Airway epithelial cell (primary cell): ENCODE measurements around the gene ANKRD33. TPM values are rescaled to one million over a fixed set of nuclear protein-coding genes. Genes with fewer than 3 reads are reported as not detected.

ENCODE experiments used
- total RNA-seq: library from RNA; depleted of rRNA; stranded (reverse); fragments of >200 nt; gene quantifications from 2 replicates; pipeline ENCODE4 v1.2.3, GENCODE V29; 2015

The ANKRD33 gene, protein sequence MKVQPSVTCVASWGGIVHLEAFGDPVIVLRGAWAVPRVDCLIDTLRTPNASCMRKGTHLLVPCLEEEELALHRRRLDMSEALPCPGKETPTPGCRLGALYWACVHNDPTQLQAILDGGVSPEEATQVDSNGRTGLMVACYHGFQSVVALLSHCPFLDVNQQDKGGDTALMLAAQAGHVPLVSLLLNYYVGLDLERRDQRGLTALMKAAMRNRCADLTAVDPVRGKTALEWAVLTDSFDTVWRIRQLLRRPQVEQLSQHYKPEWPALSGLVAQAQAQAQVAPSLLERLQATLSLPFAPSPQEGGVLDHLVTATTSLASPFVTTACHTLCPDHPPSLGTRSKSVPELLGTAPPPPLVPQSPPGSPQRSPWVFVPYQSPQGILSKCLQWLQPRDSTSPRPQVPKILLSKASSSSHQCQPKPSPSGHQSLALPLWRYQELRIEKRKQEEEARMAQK
- total RNA-seq = not detected in 2 replicates

DNA sequence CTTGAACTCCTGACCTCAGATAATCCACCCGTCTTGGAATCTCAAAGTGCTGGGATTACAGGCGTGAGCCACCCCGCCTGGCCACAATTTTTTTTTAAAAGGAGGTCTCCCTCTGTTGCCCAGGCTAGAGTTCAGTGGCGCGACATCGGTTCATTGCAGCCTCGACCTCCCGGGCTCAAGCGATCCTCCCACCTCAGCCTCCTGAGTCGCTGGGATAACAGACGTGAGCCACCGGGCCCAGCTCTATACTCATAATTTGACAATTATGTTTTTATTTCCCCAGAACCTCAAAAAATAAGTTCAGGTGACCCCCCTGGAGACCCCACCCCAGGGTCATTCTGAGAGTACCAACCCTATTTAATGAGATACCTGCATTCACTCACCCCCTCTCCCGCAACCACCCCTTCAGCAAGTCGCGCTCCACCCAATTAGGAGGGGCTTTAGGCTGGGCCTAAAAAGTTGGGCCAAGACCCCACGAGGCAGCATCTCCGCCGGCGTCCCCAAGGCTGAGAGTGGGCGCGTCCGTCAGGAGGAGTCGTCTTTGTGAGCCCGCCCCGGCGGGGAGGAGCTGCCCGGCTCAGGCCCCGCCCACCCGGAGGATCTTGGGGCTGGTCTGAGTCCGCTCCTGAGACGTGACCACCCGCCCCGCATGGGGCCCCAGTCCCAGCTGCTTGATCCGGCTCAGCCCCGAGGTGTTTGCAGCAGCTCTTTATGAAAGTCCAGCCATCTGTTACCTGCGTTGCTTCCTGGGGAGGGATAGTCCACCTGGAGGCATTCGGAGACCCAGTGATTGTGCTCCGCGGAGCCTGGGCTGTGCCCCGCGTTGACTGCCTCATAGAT lies at the start of gene ANKRD33:
Gene ANKRD33, plus strand, starts transcription at position 628 of the 840 bp plus-strand sequence. Its CDS starts 84 bp downstream, at position 712.

DNA sequence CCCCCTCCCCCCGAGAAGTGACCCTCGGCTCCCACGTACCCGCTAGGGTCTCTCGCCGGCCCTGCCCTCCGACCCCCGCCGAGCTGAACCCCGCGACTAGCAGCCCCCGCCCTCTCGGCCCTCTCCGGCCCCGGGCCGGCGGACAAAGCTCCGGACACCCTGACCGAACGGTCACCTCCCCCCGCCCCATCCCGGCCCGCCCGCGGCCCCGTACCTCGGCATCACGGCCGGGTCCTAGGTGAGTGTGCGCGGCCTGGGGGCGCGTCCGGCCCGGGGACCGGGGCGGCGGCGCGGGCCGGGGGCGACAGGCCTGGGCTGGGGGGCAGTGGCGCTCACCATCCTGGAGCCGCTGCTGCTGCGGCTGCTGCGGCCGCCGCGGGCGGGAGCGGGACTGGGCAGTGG lies 39.6 kb upstream of the ANKRD33 start, which contains the start of gene FIGNL2:
Gene FIGNL2, minus strand, starts transcription at position 393 of the 402 bp plus-strand sequence. CDS start 26,305 bp downstream, outside the sequence.

DNA sequence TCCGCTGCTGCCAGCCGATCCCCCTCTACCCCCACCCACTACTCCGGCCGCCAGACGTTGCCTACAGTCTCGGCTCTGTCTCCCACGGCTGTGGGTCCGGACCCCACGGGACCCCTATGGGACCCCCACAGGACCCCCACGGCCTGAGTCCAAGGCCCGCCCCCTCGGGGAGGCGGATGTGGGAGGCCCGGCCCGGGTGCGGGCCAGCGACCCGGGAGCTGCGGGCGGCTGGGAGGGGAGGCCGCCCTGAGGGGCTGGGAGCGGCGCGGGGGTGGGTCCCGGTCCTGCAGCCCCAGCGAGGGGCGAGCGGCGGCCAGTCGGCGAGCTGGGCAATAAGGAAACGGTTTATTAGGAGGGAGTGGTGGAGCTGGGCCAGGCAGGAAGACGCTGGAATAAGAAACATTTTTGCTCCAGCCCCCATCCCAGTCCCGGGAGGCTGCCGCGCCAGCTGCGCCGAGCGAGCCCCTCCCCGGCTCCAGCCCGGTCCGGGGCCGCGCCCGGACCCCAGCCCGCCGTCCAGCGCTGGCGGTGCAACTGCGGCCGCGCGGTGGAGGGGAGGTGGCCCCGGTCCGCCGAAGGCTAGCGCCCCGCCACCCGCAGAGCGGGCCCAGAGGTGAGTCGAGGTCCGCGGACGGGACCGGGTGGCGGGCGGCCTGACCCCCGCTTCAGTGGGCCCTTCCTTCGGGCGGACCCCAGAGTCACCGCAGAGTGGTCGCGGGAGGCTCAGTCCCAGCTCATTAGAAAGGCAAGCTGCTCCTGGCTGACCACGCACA lies 19.4 kb downstream of the ANKRD33 start, which contains the start of gene ACVRL1:
Gene ACVRL1, plus strand, starts transcription at position 422 of the 773 bp plus-strand sequence. CDS start 4,971 bp downstream, outside the sequence.

Other genes starting within 250 kb of the ANKRD33 start
- not detected in 2 replicates for gene FIGNL2, start 39.4 kb upstream of the ANKRD33 start, total RNA-seq
- 0.35 TPM in 1 of 2 replicates, not detected in the other for gene ACVRL1, start 19.4 kb downstream of the ANKRD33 start, total RNA-seq
- gene ACVR1B, start 63.6 kb downstream of the ANKRD33 start, total RNA-seq = 7.2 and 11.6 TPM in 2 replicates
- 0.07 and 0.70 TPM in 2 replicates for gene TAMALIN, start 118.8 kb downstream of the ANKRD33 start, total RNA-seq
- gene NR4A1, start 163.3 kb downstream of the ANKRD33 start, total RNA-seq = 1.9 and 6.2 TPM in 2 replicates
- gene ATG101, start 181.9 kb downstream of the ANKRD33 start, total RNA-seq = 57.4 and 59.3 TPM in 2 replicates
- not detected in 2 replicates for gene SMIM41, start 191.6 kb downstream of the ANKRD33 start, total RNA-seq